Astrocyte (in vitro differentiated cells and primary cell): ENCODE results near the gene RUFY3. TPM values are rescaled to one million over a fixed set of nuclear protein-coding genes. Genes with fewer than 3 reads are reported as not detected.

Experiments used
- DNase-seq: peaks from one replicate; pipeline ENCODE4 v3.0.0-alpha.2; 2010; ENCODE audit warnings: low read depth
- FAIRE-seq: peaks from 2 replicates; lab custom pipeline; 2011; peaks lifted over from hg19 to GRCh38; lab: Jason Lieb, UNC
- H2AFZ ChIP-seq: 2 replicates; pipeline ENCODE4 v1.6.0; 2012; ENCODE audit warnings: low read depth, low read length, inconsistent platforms
- H3K27ac ChIP-seq: 2 replicates; pipeline ENCODE4 v1.5.1; 2011; ENCODE audit warnings: low read depth, low read length, inconsistent platforms
- H3K27me3 ChIP-seq: 2 replicates; pipeline ENCODE4 v1.6.0; 2011; ENCODE audit warnings: low read length, inconsistent platforms; ENCODE audit not compliant: insufficient read depth
- H3K36me3 ChIP-seq: 2 replicates; pipeline ENCODE4 v1.5.1; 2011; ENCODE audit warnings: low read length, inconsistent platforms; ENCODE audit not compliant: insufficient read depth
- H3K4me1 ChIP-seq: 2 replicates; pipeline ENCODE4 v1.5.1; 2011; ENCODE audit warnings: low read length, inconsistent platforms; ENCODE audit not compliant: insufficient read depth
- H3K4me2 ChIP-seq: 2 replicates; pipeline ENCODE4 v1.6.0; 2012; ENCODE audit warnings: low read length, inconsistent platforms
- H3K4me3 ChIP-seq: 2 replicates; pipeline ENCODE4 v1.5.1; 2011; ENCODE audit warnings: low read depth, mild to moderate bottlenecking, low read length, inconsistent platforms; ENCODE audit not compliant: insufficient read depth
- H3K79me2 ChIP-seq: 2 replicates; pipeline ENCODE4 v1.6.0; 2012; ENCODE audit warnings: mild to moderate bottlenecking, low read length, inconsistent platforms; ENCODE audit not compliant: insufficient read depth
- H3K9ac ChIP-seq: 2 replicates; pipeline ENCODE4 v1.6.0; 2012; ENCODE audit warnings: mild to moderate bottlenecking, low read length, inconsistent platforms
- H3K9me3 ChIP-seq: 2 replicates; pipeline ENCODE4 v1.5.1; 2012; ENCODE audit warnings: low read depth, mild to moderate bottlenecking, low read length, inconsistent platforms; ENCODE audit not compliant: insufficient read depth
- H4K20me1 ChIP-seq: 2 replicates; pipeline ENCODE4 v1.6.0; 2012; ENCODE audit warnings: low read length, inconsistent platforms; ENCODE audit not compliant: insufficient read depth
- H3K27ac Mint-ChIP-seq: one replicate; pipeline ENCODE4 v1.8.0; 2021; ENCODE audit warnings: mild to moderate bottlenecking, mixed read lengths; ENCODE audit not compliant: unreplicated experiment
- H3K27me3 Mint-ChIP-seq: one replicate; pipeline ENCODE4 v1.8.0; 2021; ENCODE audit warnings: low read depth, mixed read lengths; ENCODE audit not compliant: unreplicated experiment
- H3K36me3 Mint-ChIP-seq: one replicate; pipeline ENCODE4 v1.8.0; 2021; ENCODE audit warnings: low read depth, mixed read lengths; ENCODE audit not compliant: unreplicated experiment
- H3K4me1 Mint-ChIP-seq: one replicate; pipeline ENCODE4 v1.8.0; 2021; ENCODE audit warnings: low read depth, mixed read lengths; ENCODE audit not compliant: unreplicated experiment
- H3K4me3 Mint-ChIP-seq: one replicate; pipeline ENCODE4 v1.8.0; 2021; ENCODE audit warnings: mild to moderate bottlenecking, moderate library complexity, mixed read lengths; ENCODE audit not compliant: unreplicated experiment
- H3K9me3 Mint-ChIP-seq: one replicate; pipeline ENCODE4 v1.8.0; 2021; ENCODE audit warnings: mild to moderate bottlenecking, mixed read lengths; ENCODE audit not compliant: unreplicated experiment
- CTCF ChIP-seq: IDR thresholded peaks from 2 replicates; pipeline ENCODE4 v1.5.1; 2011; ENCODE audit warnings: low read depth, mild to moderate bottlenecking, inconsistent platforms, low read length, moderate library complexity; ENCODE audit not compliant: insufficient read depth
- EZH2 ChIP-seq: IDR thresholded peaks from 2 replicates; pipeline ENCODE4 v1.6.1; 2012; ENCODE audit warnings: mild to moderate bottlenecking, low read length, inconsistent platforms; ENCODE audit not compliant: insufficient read depth
- total RNA-seq: library from RNA; stranded (reverse); gene quantifications from 2 replicates; pipeline ENCODE4 v1.2.1, GENCODE V29; 2021

The RUFY3 gene
- total RNA-seq, 1 donor from 2014 or later: 57.5 TPM

DNA sequence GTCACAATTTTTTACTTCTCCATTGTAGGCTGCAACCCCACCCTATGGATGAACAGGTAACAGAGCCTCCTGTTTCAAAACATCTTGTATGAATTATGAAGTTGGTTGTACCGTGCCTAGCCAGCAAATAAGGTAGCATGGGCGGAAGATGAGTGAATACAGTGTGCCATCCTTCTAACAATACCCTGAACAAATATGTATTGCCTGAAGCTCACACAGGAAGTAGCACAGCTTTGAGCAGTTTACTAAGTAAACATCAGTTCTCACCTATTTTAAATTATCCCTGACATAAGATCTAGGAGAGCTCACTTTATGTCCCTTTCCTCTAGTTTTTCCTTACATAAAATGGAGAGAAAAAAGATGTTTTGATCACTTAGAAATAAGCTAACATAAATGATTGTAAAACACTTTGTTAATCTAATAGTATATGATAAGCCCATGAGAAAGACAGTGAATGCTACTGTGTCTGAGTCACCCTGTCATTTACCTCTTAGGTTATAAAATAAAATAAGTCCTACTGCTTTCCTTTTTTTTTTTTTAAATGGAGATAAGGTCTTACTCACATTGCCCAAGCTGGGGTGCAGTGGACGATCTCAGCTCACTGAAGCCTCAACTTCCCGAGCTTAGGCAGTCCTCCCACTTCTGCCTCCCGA is 81.3 kb downstream of the RUFY3 start:
- FAIRE-seq: no peak
- no peaks in the 10 kb centered on the region for H3K79me2 ChIP-seq

DNA sequence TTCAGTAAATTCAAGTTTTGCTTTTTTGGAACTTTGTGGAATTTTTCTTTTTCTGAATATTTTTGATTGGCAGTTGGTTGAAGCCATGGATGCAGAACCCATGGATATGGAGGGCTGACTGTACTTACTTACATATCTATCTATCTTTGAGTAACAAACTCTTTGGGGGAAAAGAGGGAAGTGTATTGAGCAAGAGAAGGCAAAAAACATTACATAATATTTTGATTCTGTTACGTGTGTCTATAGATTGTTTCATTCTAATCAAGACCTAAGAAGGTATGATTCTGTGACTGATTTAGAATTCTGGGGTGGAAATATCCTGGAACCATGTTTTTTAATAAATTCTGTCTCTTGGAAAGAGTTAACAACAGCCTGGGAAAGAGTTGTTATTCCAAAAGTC is 86.4 kb downstream of the RUFY3 start:
- Mint-ChIP-seq H3K36me3 (no peaks in the 10 kb centered on the region), H3K27me3 (no peaks in the 10 kb centered on the region), H3K9me3 (no peaks in the 10 kb centered on the region), H3K4me3 (no peak overlapping the region), H3K4me1 (no peaks in the 10 kb centered on the region), H3K27ac (no peak overlapping the region)
- no peaks in the 10 kb centered on the region for H3K27me3 ChIP-seq
- H3K27ac ChIP-seq: no peak overlapping the region
- H3K9ac ChIP-seq: no peak overlapping the region
- no peaks in the 10 kb centered on the region for H3K4me1 ChIP-seq
- H3K36me3 ChIP-seq: no peaks in the 10 kb centered on the region
- H3K9me3 ChIP-seq: no peaks in the 10 kb centered on the region
- H4K20me1 ChIP-seq: no peaks in the 10 kb centered on the region
- FAIRE-seq (no peak), DNase-seq (no peak)
- no peak overlapping the region for H3K4me3 ChIP-seq
- no peak for TF ChIP-seq CTCF
- TF ChIP-seq EZH2: no peak
- H2AFZ ChIP-seq: no peak overlapping the region
- H3K4me2 ChIP-seq: no peak overlapping the region
- no peaks in the 10 kb centered on the region for H3K79me2 ChIP-seq

More for the DNA sequence above, 81.3 kb downstream of the RUFY3 start:
- H3K4me1 Mint-ChIP-seq: peaks cover 4% of the 10 kb centered on the region
- DNase-seq: no peak
- no peak overlapping the region for H3K9ac ChIP-seq
- no peak overlapping the region for H3K27ac ChIP-seq
- no peaks in the 10 kb centered on the region for H3K27me3 ChIP-seq
- no peak overlapping the region for H3K4me3 Mint-ChIP-seq
- no peaks in the 10 kb centered on the region for H3K4me1 ChIP-seq
- H3K36me3 ChIP-seq: peaks cover 7% of the 10 kb centered on the region
- TF ChIP-seq CTCF (no peak), EZH2 (no peak)
- H3K9me3 Mint-ChIP-seq: no peaks in the 10 kb centered on the region
- no peaks in the 10 kb centered on the region for H3K36me3 Mint-ChIP-seq
- no peaks in the 10 kb centered on the region for H4K20me1 ChIP-seq
- no peak overlapping the region for H2AFZ ChIP-seq
- H3K27me3 Mint-ChIP-seq: no peaks in the 10 kb centered on the region
- no peak overlapping the region for H3K4me3 ChIP-seq
- no peak overlapping the region for H3K4me2 ChIP-seq
- no peak overlapping the region for H3K27ac Mint-ChIP-seq
- no peaks in the 10 kb centered on the region for H3K9me3 ChIP-seq

DNA sequence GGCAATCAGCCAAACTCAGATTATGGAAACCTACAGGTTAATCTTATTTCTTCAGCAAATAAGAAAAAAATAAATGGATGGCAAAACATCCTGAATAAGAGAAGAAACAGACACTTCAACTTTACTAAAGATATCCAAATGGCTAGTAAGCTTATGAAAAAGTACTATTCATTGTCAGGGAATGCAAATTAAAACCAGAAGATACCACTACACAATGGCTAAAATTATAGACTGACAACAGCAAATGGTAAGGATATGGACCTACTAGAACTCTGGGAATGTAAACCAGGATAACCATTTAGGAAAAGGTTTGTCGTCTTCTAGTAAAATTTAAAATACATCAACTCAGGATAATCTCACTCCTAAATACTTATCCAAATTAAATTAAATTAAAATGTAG is 93.6 kb downstream of the RUFY3 start:
- Mint-ChIP-seq H3K27me3 (no peaks in the 10 kb centered on the region), H3K36me3 (peaks cover 7% of the 10 kb centered on the region), H3K27ac (no peak overlapping the region), H3K4me1 (no peaks in the 10 kb centered on the region), H3K9me3 (no peaks in the 10 kb centered on the region), H3K4me3 (no peak overlapping the region)
- H3K9me3 ChIP-seq: no peaks in the 10 kb centered on the region
- H3K27me3 ChIP-seq: no peaks in the 10 kb centered on the region
- DNase-seq: no peak
- no peak overlapping the region for H2AFZ ChIP-seq
- H4K20me1 ChIP-seq: peaks cover 14% of the 10 kb centered on the region
- no peak overlapping the region for H3K4me3 ChIP-seq
- no peaks in the 10 kb centered on the region for H3K4me1 ChIP-seq
- no peak overlapping the region for H3K4me2 ChIP-seq
- peaks cover 22% of the 10 kb centered on the region for H3K36me3 ChIP-seq
- H3K79me2 ChIP-seq: no peaks in the 10 kb centered on the region
- no peak for FAIRE-seq
- TF ChIP-seq EZH2 (no peak), CTCF (no peak)
- H3K27ac ChIP-seq: no peak overlapping the region
- H3K9ac ChIP-seq: no peak overlapping the region
